HEK293T (cell line): ENCODE results near the gene ZNF503.
A peak's percentile ranks its signal among the peaks of the same experiment; 100 is the strongest.
"Not testable (repeated sequence)": the region's sequence is repeated elsewhere in the genome, so short reads cannot be mapped to it uniquely, and the experiment has no call there.

Experiments
- CTCF ChIA-PET: fragments of 350-600 bp; formaldehyde crosslinking; extraction: SDS; loops from one replicate; lab custom pipeline; 2021; ENCODE audit warnings: antibody characterized with exemption, inconsistent platforms; lab: Yijun Ruan, JAX
- POLR2A ChIA-PET: fragments of 350-600 bp; formaldehyde crosslinking; extraction: SDS; loops from one replicate; lab custom pipeline; 2020; ENCODE audit warnings: antibody characterized with exemption, inconsistent platforms; lab: Yijun Ruan, JAX
- DNase-seq: peaks from one replicate; pipeline ENCODE4 v3.0.0; 2012; ENCODE audit warnings: mixed read lengths; ENCODE audit errors: extremely low spot score
- ARNT ChIP-seq: fragments of 450-650 bp; IDR thresholded peaks from 2 replicates; pipeline ENCODE4 v1.6.1; 2017; ENCODE audit warnings: mild to moderate bottlenecking
- BHLHE40 ChIP-seq: fragments of 450-650 bp; IDR thresholded peaks from 2 replicates; pipeline ENCODE4 v1.6.1; 2016; ENCODE audit warnings: mild to moderate bottlenecking, moderate library complexity, borderline replicate concordance
- CTBP1 ChIP-seq: fragments of 450-650 bp; IDR thresholded peaks from 2 replicates; pipeline ENCODE4 v1.6.1; 2016; ENCODE audit warnings: borderline replicate concordance
- ELF4 ChIP-seq: fragments of 450-650 bp; IDR thresholded peaks from 2 replicates; pipeline ENCODE4 v1.6.1; 2017; ENCODE audit warnings: antibody characterized with exemption
- FOXA1 ChIP-seq: fragments of 450-650 bp; IDR thresholded peaks from 2 replicates; pipeline ENCODE4 v1.6.1; 2016; ENCODE audit warnings: mild to moderate bottlenecking
- FOXK2 ChIP-seq: fragments of 450-650 bp; IDR thresholded peaks from 2 replicates; pipeline ENCODE4 v1.6.1; 2016; ENCODE audit warnings: mild to moderate bottlenecking
- FOXM1 ChIP-seq: fragments of 450-650 bp; IDR thresholded peaks from 2 replicates; pipeline ENCODE4 v1.6.1; 2017; ENCODE audit warnings: mild to moderate bottlenecking, borderline replicate concordance
- HDGF ChIP-seq: fragments of 450-650 bp; IDR thresholded peaks from 2 replicates; pipeline ENCODE4 v1.6.1; 2017; ENCODE audit warnings: antibody characterized with exemption, borderline replicate concordance
- L3MBTL2 ChIP-seq: fragments of 450-650 bp; conservative IDR thresholded peaks from 2 replicates; pipeline ENCODE4 v1.6.1; 2016; ENCODE audit warnings: mild to moderate bottlenecking
- LEF1 ChIP-seq: fragments of 450-650 bp; IDR thresholded peaks from 2 replicates; pipeline ENCODE4 v1.6.1; 2017; ENCODE audit warnings: mild to moderate bottlenecking, borderline replicate concordance
- NFRKB ChIP-seq: fragments of 450-650 bp; IDR thresholded peaks from 2 replicates; pipeline ENCODE4 v1.6.1; 2016; ENCODE audit warnings: mild to moderate bottlenecking, moderate library complexity
- SP1 ChIP-seq: fragments of 450-650 bp; IDR thresholded peaks from 2 replicates; pipeline ENCODE4 v1.6.1; 2017
- SUZ12 ChIP-seq: fragments of 450-650 bp; IDR thresholded peaks from 2 replicates; pipeline ENCODE4 v1.6.1; 2016; ENCODE audit warnings: mild to moderate bottlenecking
- TARDBP ChIP-seq: fragments of 450-650 bp; IDR thresholded peaks from 2 replicates; pipeline ENCODE4 v1.6.1; 2016
- ZNF384 ChIP-seq: fragments of 450-650 bp; IDR thresholded peaks from 2 replicates; pipeline ENCODE4 v1.6.1; 2016
- TF ChIP-seq, protein P1 (sequence below): fragments of 450-650 bp; IDR thresholded peaks from 2 replicates; pipeline ENCODE4 v1.6.1; 2016

ZNF503 gene

DNA sequence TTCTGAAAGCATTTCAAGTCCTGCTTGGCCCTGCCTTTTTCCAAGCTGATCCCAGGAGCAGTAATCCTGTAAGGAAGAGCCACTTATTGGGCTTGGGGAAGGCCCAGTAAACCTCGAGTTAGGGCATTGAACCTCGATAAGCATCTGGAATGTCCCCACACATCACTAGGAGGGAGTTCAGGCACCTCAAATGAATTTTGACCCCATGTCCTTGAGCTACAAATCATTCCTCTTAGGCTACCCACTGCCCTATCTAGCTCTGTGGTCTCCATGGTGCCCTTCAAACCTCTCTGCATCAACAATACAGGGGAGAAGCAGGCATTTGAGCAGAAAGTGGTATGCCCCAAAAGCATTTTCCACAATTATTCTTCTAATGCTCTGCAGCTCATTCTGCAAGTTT, 33.7 kb downstream of the ZNF503 start:
- POLR2A ChIA-PET, result interaction anchor here (1.2 kb wide), 1 partner anchor 8 kb away, joined by 3 read pairs; no protein-coding TSS in a partner anchor

DNA sequence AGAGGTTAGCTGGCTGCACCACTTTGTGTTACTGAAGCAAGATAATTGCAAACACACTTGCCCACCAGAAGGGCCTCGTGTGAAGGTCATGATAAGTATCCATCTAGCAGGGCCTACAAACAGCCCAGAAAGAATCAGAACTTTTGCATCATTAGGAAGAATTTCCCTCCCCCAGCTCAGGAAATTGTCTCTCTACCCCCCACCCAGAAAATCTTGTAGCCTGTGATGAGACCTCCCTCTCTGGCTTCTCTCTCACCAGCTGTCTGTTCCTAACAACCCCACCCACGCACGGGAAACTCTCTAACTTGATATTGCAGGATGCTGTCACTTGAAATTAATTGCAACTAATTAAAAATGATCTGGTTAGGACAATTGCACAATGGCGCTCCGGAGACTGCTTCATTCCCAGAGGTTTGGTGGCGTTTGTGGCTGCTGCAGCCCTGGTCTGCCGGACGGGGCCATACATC, 34.5 kb downstream of the ZNF503 start:
- DNase-seq, result no peak
- TF ChIP-seq, protein P1, sequence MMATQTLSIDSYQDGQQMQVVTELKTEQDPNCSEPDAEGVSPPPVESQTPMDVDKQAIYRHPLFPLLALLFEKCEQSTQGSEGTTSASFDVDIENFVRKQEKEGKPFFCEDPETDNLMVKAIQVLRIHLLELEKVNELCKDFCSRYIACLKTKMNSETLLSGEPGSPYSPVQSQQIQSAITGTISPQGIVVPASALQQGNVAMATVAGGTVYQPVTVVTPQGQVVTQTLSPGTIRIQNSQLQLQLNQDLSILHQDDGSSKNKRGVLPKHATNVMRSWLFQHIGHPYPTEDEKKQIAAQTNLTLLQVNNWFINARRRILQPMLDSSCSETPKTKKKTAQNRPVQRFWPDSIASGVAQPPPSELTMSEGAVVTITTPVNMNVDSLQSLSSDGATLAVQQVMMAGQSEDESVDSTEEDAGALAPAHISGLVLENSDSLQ, result peak; percentile 45; the same call in 1 of the 2 replicates
- no peak for TF ChIP-seq HDGF
- POLR2A ChIA-PET, result interaction anchor here (1.0 to 1.2 kb wide), 2 partner anchors 8 to 9 kb away, joined by 3 read pairs; no protein-coding TSS in a partner anchor
- CTCF ChIA-PET, result interaction anchor here (1.3 to 1.4 kb wide), 2 partner anchors 9 to 29 kb away, joined by 4 to 6 read pairs; no protein-coding TSS in a partner anchor

More for the DNA sequence above, 33.7 kb downstream of the ZNF503 start:
- CTCF ChIA-PET, result interaction anchor here (0.6 to 0.8 kb wide), 2 partner anchors 9 to 28 kb away, joined by 3 to 7 read pairs; no protein-coding TSS in a partner anchor
- TF ChIP-seq ELF4, result no peak
- no peak for TF ChIP-seq LEF1
- no peak for TF ChIP-seq HDGF
- TF ChIP-seq, protein P1, result no peak
- TF ChIP-seq TARDBP, result no peak
- no peak for TF ChIP-seq SP1
- TF ChIP-seq SUZ12, result no peak
- TF ChIP-seq ZNF384, result no peak
- no peak for TF ChIP-seq BHLHE40
- TF ChIP-seq FOXA1, result no peak
- no peak for TF ChIP-seq ARNT
- no peak for TF ChIP-seq CTBP1
- TF ChIP-seq FOXM1, result no peak
- no peak for TF ChIP-seq FOXK2
- TF ChIP-seq NFRKB, result no peak
- TF ChIP-seq L3MBTL2, result no peak
- DNase-seq, result no peak

DNA sequence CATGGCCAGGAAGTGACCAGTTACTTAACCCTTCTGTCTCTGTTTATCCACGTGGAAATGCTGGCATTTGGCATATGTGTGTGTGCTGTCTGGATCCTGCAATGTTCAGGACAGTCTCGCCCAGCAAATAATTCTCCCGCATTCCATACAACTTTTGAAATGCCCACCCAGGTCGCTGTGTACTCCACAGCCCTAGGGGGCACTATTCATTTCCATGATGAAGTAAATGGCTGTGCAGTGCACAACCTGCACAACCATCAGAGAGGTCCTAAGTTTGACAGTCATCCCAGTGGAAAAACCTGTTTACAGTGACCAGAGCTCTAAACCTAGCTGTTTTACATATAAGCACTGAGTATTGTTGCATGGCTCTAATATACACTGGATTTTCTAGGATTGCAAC, 38.1 kb downstream of the ZNF503 start:
- CTCF ChIA-PET, result interaction anchor here (0.7 kb wide), 1 partner anchor 413 kb away, joined by 4 read pairs; no protein-coding TSS in a partner anchor
- POLR2A ChIA-PET, result no interaction called here
- TF ChIP-seq ZNF384, result no peak
- TF ChIP-seq L3MBTL2, result no peak
- no peak for TF ChIP-seq SUZ12
- DNase-seq, result no peak

DNA sequence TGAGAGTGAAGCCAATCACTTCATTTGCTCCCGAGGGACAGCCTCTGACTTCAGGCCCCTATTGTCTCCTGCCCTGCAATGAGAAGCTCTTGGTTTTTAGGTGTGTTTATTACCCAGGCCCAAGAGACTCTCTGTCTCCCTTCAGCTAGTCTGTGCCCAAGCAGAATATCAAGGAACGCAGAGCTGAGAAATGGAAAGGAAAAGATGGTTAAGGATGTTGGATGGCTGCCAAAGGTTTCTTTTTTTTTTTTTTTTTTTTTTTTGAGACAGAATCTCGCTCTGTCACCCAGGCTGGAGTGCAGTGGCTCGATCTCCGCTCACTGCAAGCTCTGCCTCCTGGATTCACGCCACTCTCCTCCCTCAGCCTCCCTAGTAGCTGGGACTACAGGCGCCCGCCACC, 41.7 kb downstream of the ZNF503 start:
- CTCF ChIA-PET, DNase-seq: not testable (repeated sequence)
- POLR2A ChIA-PET, result interaction anchor here (0.6 to 8.8 kb wide), 10 partner anchors 8 to 117 kb away, joined by 3 to 125 read pairs (median 6); partner anchors contain the start of gene ZNF503
- TF ChIP-seq ZNF384, result peak; percentile 83; the same call in 1 of the 2 replicates

DNA sequence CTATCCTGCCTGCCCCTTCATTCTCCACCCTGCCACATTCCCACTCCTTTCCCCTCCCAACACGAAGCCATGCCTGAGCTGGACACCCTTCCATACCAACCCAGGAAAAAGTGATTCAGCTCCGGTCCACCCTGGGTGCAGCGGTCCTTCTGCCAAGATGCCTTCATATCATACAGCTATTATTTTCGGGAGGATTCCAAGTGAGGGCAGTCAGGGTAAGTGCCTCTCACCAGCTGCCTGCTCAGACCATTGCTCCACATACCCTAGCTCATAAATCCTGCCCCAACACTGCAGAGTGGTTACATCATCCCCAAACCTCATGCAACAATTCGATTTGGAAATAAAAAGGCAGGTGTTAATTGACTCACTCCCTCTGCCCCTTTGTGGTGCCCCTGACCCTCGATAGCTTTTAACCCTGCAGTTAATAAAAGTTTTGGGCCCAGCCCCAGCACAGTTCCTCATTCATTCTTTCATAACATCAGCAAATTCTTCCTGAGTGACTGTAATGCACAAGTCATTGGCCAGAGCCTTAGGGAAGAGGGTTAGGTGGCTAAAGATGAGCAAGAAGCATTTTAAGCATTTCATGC, 42.6 kb downstream of the ZNF503 start:
- ChIA-PET POLR2A (interaction anchor here (0.6 to 8.8 kb wide), 18 partner anchors 9 to 241 kb away, joined by 3 to 125 read pairs (median 4); partner anchors contain the start of gene ZNF503), CTCF (interaction anchor here (1.3 to 3.3 kb wide), 4 partner anchors 8 to 235 kb away, joined by 3 to 11 read pairs (median 5); no protein-coding TSS in a partner anchor)
- TF ChIP-seq, protein P1, result peak; percentile 79
- TF ChIP-seq FOXM1, result no peak
- TF ChIP-seq CTBP1, result peak; percentile 91
- no peak for TF ChIP-seq FOXA1
- no peak for TF ChIP-seq ELF4
- peak; percentile 69 for TF ChIP-seq L3MBTL2
- DNase-seq, result peak; percentile 50

DNA sequence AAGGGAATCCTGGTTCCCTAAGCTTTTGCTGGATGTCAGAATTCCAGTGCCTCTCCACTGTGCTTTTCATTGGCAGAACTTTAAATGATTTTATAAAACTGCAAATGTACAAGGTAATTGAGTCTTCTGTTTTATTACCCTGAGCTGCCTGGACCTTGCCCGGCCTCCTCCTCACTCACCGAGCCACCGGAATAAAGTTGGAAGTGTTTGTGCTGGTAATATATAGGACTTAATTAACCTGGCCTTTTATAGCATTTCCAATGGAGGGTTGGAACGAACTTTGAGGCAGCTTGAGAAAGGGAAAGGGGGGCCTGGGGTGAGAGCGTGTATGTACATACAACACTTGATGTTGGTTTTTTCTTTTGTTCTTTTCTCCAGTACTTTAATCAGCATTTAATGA, 43.4 kb downstream of the ZNF503 start:
- ChIA-PET CTCF (interaction anchor here (0.7 to 3.3 kb wide), 5 partner anchors 8 to 442 kb away, joined by 3 to 11 read pairs (median 4); no protein-coding TSS in a partner anchor), POLR2A (interaction anchor here (0.7 to 8.8 kb wide), 11 partner anchors 9 to 116 kb away, joined by 3 to 125 read pairs (median 4); partner anchors contain the start of gene ZNF503)
- DNase-seq, result no peak
- TF ChIP-seq ELF4 (no peak), SUZ12 (no peak), TARDBP (no peak), FOXM1 (no peak), ARNT (no peak), CTBP1 (no peak), L3MBTL2 (no peak)

DNA sequence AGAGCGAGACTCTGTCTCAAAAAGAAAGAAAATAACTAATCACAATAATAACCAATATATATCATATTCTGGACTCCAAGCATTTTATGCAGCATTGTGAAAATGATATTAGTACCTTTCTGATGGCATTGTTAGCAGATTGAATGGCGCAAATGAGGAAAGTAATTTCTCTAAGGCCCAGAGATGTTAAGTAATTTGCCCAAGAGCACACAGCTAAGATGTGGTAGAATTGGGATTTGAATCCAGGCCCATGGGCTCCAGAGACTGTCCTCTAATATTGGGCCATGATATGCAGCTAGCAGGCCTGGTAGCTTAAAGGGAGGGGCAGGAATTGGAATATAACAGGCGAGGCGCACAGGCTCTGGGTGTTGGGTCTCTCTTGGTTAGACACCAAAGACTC, 44.1 kb downstream of the ZNF503 start:
- POLR2A ChIA-PET, result interaction anchor here (0.6 to 8.8 kb wide), 7 partner anchors 9 to 123 kb away, joined by 3 to 125 read pairs (median 4); partner anchors contain the start of gene ZNF503
- CTCF ChIA-PET, result interaction anchor here (0.6 to 3.3 kb wide), 7 partner anchors 9 to 443 kb away, joined by 3 to 11 read pairs (median 4); no protein-coding TSS in a partner anchor
- DNase-seq, result no peak
- TF ChIP-seq BHLHE40, result no peak
- TF ChIP-seq HDGF, result no peak
- no peak for TF ChIP-seq L3MBTL2
- no peak for TF ChIP-seq FOXK2
- TF ChIP-seq ZNF384, result no peak
